ENCODE measurements around the gene CRYGA.

- TF ChIP-seq CTCF (IDR thresholded peaks at IDR 0.05): no peak
- no peak for TF ChIP-seq EZH2 (IDR thresholded peaks at IDR 0.05; ENCODE audit: borderline replicate concordance, insufficient read depth, low read depth, low read length, poor library complexity, severe bottlenecking)
These were observed 36.3 kb downstream of the CRYGA start for GRCh38 chr2:208127090-208127489.

Measured in B cell (primary cell).